Ectodermal cell (in vitro differentiated cells): ENCODE results near the gene ATP10D.

Source experiments
- H3K27ac ChIP-seq: 2 replicates; pipeline ENCODE4 v1.7.0; 2013; ENCODE audit warnings: mild to moderate bottlenecking, low read depth, low read length; ENCODE audit not compliant: insufficient read depth, poor library complexity, severe bottlenecking
- H3K27me3 ChIP-seq: 2 replicates; pipeline ENCODE4 v1.7.0; 2013; ENCODE audit warnings: mild to moderate bottlenecking, low read length; ENCODE audit not compliant: insufficient read depth, control insufficient read depth, poor library complexity, severe bottlenecking
- H3K36me3 ChIP-seq: one replicate; pipeline ENCODE4 v1.7.0; 2013; ENCODE audit warnings: low read length; ENCODE audit not compliant: control insufficient read depth, insufficient read depth
- H3K4me1 ChIP-seq: one replicate; pipeline ENCODE4 v1.7.0; 2013; ENCODE audit warnings: low read length; ENCODE audit not compliant: control insufficient read depth, insufficient read depth
- H3K4me3 ChIP-seq: 2 replicates; pipeline ENCODE4 v1.7.0; 2013; ENCODE audit warnings: low read depth, low read length, control low read depth; ENCODE audit not compliant: insufficient read depth
- H3K9me3 ChIP-seq: 2 replicates; pipeline ENCODE4 v1.7.0; 2013; ENCODE audit warnings: mild to moderate bottlenecking, low read length, moderate library complexity; ENCODE audit not compliant: control insufficient read depth
- WGBS, 2 experiments: methylation state at CpG; one replicate each; pipeline ENCODE4 v1.1.7; 2013; ENCODE audit warnings: missing lambda C conversion rate in 2 of 2; 5-methylcytosine and 5-hydroxymethylcytosine counted together

ATP10D gene

GRCh38 chr4:47469951-47470350, 15.1 kb upstream of the ATP10D start:
- Histone ChIP-seq H3K4me3 (no peak overlapping the region), H3K4me1 (no peaks in the 10 kb centered on the region), H3K36me3 (no peaks in the 10 kb centered on the region), H3K27ac (no peak overlapping the region), H3K27me3 (no peaks in the 10 kb centered on the region), H3K9me3 (no peaks in the 10 kb centered on the region)
- 89 to 100% methylated on average over 1 to 3 of the region's 3 CpGs for WGBS, 2 experiments

- Histone ChIP-seq H3K27me3 (no peaks in the 10 kb centered on the region), H3K9me3 (no peaks in the 10 kb centered on the region), H3K27ac (no peak overlapping the region), H3K4me3 (no peak overlapping the region), H3K4me1 (no peaks in the 10 kb centered on the region), H3K36me3 (no peaks in the 10 kb centered on the region)
- WGBS, 2 experiments, result 86 to 94% methylated on average over 3 to 4 of the region's 4 CpGs
Observed at GRCh38 chr4:47471064-47471463, 14.0 kb upstream of the ATP10D start.

GRCh38 chr4:47471591-47471990, 13.5 kb upstream of the ATP10D start:
- no peak overlapping the region for H3K4me3 ChIP-seq
- H3K9me3 ChIP-seq, result no peaks in the 10 kb centered on the region
- WGBS, 2 experiments, result no CpG with 5 or more reads among the region's 2 CpGs
- H3K27ac ChIP-seq, result no peak overlapping the region
- no peaks in the 10 kb centered on the region for H3K27me3 ChIP-seq
- no peaks in the 10 kb centered on the region for H3K4me1 ChIP-seq
- no peaks in the 10 kb centered on the region for H3K36me3 ChIP-seq

GRCh38 chr4:47473141-47473750, 11.8 kb upstream of the ATP10D start:
- WGBS, 2 experiments, result 92 to 94% methylated on average over 3 of the region's 3 CpGs
- H3K4me1 ChIP-seq, result no peaks in the 10 kb centered on the region
- H3K27me3 ChIP-seq, result no peaks in the 10 kb centered on the region
- no peaks in the 10 kb centered on the region for H3K9me3 ChIP-seq
- H3K4me3 ChIP-seq, result no peak overlapping the region
- no peaks in the 10 kb centered on the region for H3K36me3 ChIP-seq
- no peak overlapping the region for H3K27ac ChIP-seq

- H3K27ac ChIP-seq, result no peak overlapping the region
- H3K36me3 ChIP-seq, result no peaks in the 10 kb centered on the region
- no peak overlapping the region for H3K4me3 ChIP-seq
- H3K9me3 ChIP-seq, result no peaks in the 10 kb centered on the region
- 98% methylated on average over 3 of the region's 4 CpGs; no CpG with 5 or more reads in 1 of the 2 experiments for WGBS, 2 experiments
- no peaks in the 10 kb centered on the region for H3K27me3 ChIP-seq
- H3K4me1 ChIP-seq, result no peaks in the 10 kb centered on the region
Observed at GRCh38 chr4:47474799-47475198, 10.3 kb upstream of the ATP10D start.

GRCh38 chr4:47475411-47475810, 9.7 kb upstream of the ATP10D start:
- no peak overlapping the region for H3K27ac ChIP-seq
- no peaks in the 10 kb centered on the region for H3K36me3 ChIP-seq
- WGBS, 2 experiments, result 82 to 87% methylated on average over 1 of the region's 1 CpG

GRCh38 chr4:47478804-47479203, 6.3 kb upstream of the ATP10D start:
- Histone ChIP-seq H3K27ac (no peak overlapping the region), H3K4me1 (no peaks in the 10 kb centered on the region), H3K27me3 (no peaks in the 10 kb centered on the region), H3K4me3 (no peak overlapping the region), H3K9me3 (no peaks in the 10 kb centered on the region), H3K36me3 (no peaks in the 10 kb centered on the region)
- WGBS, 2 experiments, result 85% methylated on average over 4 of the region's 4 CpGs

More at GRCh38 chr4:47475411-47475810, 9.7 kb upstream of the ATP10D start:
- Histone ChIP-seq H3K9me3 (no peaks in the 10 kb centered on the region), H3K4me1 (no peaks in the 10 kb centered on the region), H3K27me3 (no peaks in the 10 kb centered on the region), H3K4me3 (no peak overlapping the region)

- peaks cover 7% of the 10 kb centered on the region for H3K4me1 ChIP-seq
- no peaks in the 10 kb centered on the region for H3K27me3 ChIP-seq
- H3K27ac ChIP-seq, result no peak overlapping the region
- WGBS, 2 experiments, result 88 to 89% methylated on average over 2 to 4 of the region's 4 CpGs
- H3K36me3 ChIP-seq, result no peaks in the 10 kb centered on the region
- no peak overlapping the region for H3K4me3 ChIP-seq
- H3K9me3 ChIP-seq, result no peaks in the 10 kb centered on the region
Observed at GRCh38 chr4:47482326-47482725, 2.7 kb upstream of the ATP10D start.

GRCh38 chr4:47483745-47484144, 1.3 kb upstream of the ATP10D start:
- Histone ChIP-seq H3K27me3 (no peaks in the 10 kb centered on the region), H3K4me1 (peaks cover 7% of the 10 kb centered on the region), H3K36me3 (no peaks in the 10 kb centered on the region), H3K9me3 (no peaks in the 10 kb centered on the region), H3K4me3 (no peak overlapping the region), H3K27ac (no peak overlapping the region)
- 78 to 86% methylated on average over 3 of the region's 3 CpGs for WGBS, 2 experiments

- Histone ChIP-seq H3K36me3 (no peaks in the 10 kb centered on the region), H3K27ac (no peak overlapping the region), H3K4me1 (peaks cover 7% of the 10 kb centered on the region), H3K9me3 (no peaks in the 10 kb centered on the region), H3K27me3 (no peaks in the 10 kb centered on the region), H3K4me3 (no peak overlapping the region)
- 70 to 81% methylated on average over 3 of the region's 3 CpGs for WGBS, 2 experiments
Observed at GRCh38 chr4:47484168-47484567, 907 bp upstream of the ATP10D start.

GRCh38 chr4:47485768-47486167, 693 bp downstream of the ATP10D start:
- Histone ChIP-seq H3K9me3 (no peaks in the 10 kb centered on the region), H3K4me3 (peak overlapping the region; percentile 57), H3K27me3 (no peaks in the 10 kb centered on the region), H3K4me1 (peaks cover 7% of the 10 kb centered on the region), H3K27ac (no peak overlapping the region), H3K36me3 (no peaks in the 10 kb centered on the region)
- 32 to 33% methylated on average over 2 to 3 of the region's 14 CpGs for WGBS, 2 experiments
